Peyer's patch (tissue), 4 donors: ENCODE measurements around the gene PROZ. TPM values are rescaled to one million over a fixed set of nuclear protein-coding genes. Genes with fewer than 3 reads are reported as not detected.

Experiments used
- DNase-seq, 3 donors: peaks; one replicate each; pipeline ENCODE4 v3.0.0-alpha.2; 2017 to 2019
- H3K27ac ChIP-seq, 4 donors: fragments of 200-600 bp; sonication (generic); one replicate each; pipeline ENCODE4 v1.5.1; 2016 to 2019
- H3K27me3 ChIP-seq, 2 donors: fragments of 200-600 bp; sonication (generic); one replicate each; pipeline ENCODE4 v1.5.1; 2019
- H3K36me3 ChIP-seq, 3 donors: fragments of 200-600 bp; sonication (generic); one replicate each; pipeline ENCODE4 v1.5.1; 2016 to 2019
- H3K4me1 ChIP-seq, 4 donors: fragments of 200-600 bp; sonication (generic); one replicate each; pipeline ENCODE4 v1.5.1; 2016 to 2019
- H3K4me3 ChIP-seq, 4 donors: fragments of 200-600 bp; sonication (generic); 1 replicate in 3 of 4; 2 replicates in 1 of 4; pipeline ENCODE4 v1.5.1; 2016 to 2019; ENCODE audit warnings: mild to moderate bottlenecking in 1 of 4
- H3K9me3 ChIP-seq, 4 donors: fragments of 200-600 bp; sonication (generic); one replicate each; pipeline ENCODE4 v1.5.1; 2016 to 2019; ENCODE audit warnings: mild to moderate bottlenecking in 1 of 4
- CTCF ChIP-seq, 6 experiments: fragments of 450-650 bp in 4 of 6; fragments of 200-600 bp in 2 of 6; sonication (generic) in 1 of 6; IDR thresholded peaks; one replicate each; pipeline ENCODE4 v1.5.1; 2017 to 2019; ENCODE audit warnings: antibody characterized with exemption in 6 of 6, mild to moderate bottlenecking in 3 of 6, moderate library complexity in 1 of 6
- POLR2A ChIP-seq, 2 donors: fragments of 450-650 bp; IDR thresholded peaks; one replicate each; pipeline ENCODE4 v1.5.1; 2017; ENCODE audit warnings: antibody characterized with exemption in 2 of 2, mild to moderate bottlenecking in 2 of 2, moderate library complexity in 2 of 2
- total RNA-seq, 4 donors: library from RNA; depleted of rRNA; stranded (reverse); fragments of >200 nt; gene quantifications; one replicate each; pipeline ENCODE4 v1.1.0, GENCODE V29; 2016

The PROZ gene
- total RNA-seq, 4 donors from 2014 or later, result 0.53 TPM; not detected in 3

- DNase-seq, result no peak
- Histone ChIP-seq H3K4me3 (no peak overlapping the region), H3K27ac (no peak overlapping the region), H3K9me3 (no peaks in the 10 kb centered on the region), H3K36me3 (no peaks in the 10 kb centered on the region), H3K27me3 (no peaks in the 10 kb centered on the region), H3K4me1 (peaks cover 0 to 5% (median 0%) of the 10 kb centered on the region in 4 donors)
- TF ChIP-seq CTCF (IDR thresholded peaks at IDR 0.05) (no peak), POLR2A (IDR thresholded peaks at IDR 0.05) (no peak)
These were observed 39.2 kb upstream of the PROZ start for GRCh38 chr13:113119166-113119821.

- DNase-seq, result no peak
These were observed 38.6 kb upstream of the PROZ start for GRCh38 chr13:113119822-113120189.

GRCh38 chr13:113120300-113121182 lies 37.9 kb upstream of the PROZ start:
- Histone ChIP-seq H3K27me3 (no peaks in the 10 kb centered on the region), H3K36me3 (no peaks in the 10 kb centered on the region), H3K27ac (no peak overlapping the region), H3K4me1 (peaks cover 0 to 5% (median 0%) of the 10 kb centered on the region in 4 donors), H3K9me3 (no peaks in the 10 kb centered on the region), H3K4me3 (no peak overlapping the region)
- peak in 1 of 3 donors; percentile 34 for DNase-seq
- no peak for TF ChIP-seq CTCF (IDR thresholded peaks at IDR 0.05)
- TF ChIP-seq POLR2A (IDR thresholded peaks at IDR 0.05), result no peak

More at GRCh38 chr13:113119822-113120189, 38.6 kb upstream of the PROZ start:
- Histone ChIP-seq H3K4me1 (peaks cover 0 to 5% (median 0%) of the 10 kb centered on the region in 4 donors), H3K9me3 (no peaks in the 10 kb centered on the region), H3K27me3 (no peaks in the 10 kb centered on the region), H3K36me3 (no peaks in the 10 kb centered on the region), H3K27ac (no peak overlapping the region), H3K4me3 (no peak overlapping the region)
- TF ChIP-seq CTCF (IDR thresholded peaks at IDR 0.05) (no peak), POLR2A (IDR thresholded peaks at IDR 0.05) (no peak)

GRCh38 chr13:113121183-113121927 lies 37.1 kb upstream of the PROZ start:
- TF ChIP-seq CTCF (IDR thresholded peaks at IDR 0.05) (no peak), POLR2A (IDR thresholded peaks at IDR 0.05) (no peak)

GRCh38 chr13:113121928-113122471 lies 36.4 kb upstream of the PROZ start:
- Histone ChIP-seq H3K4me1 (peaks cover 0 to 5% (median 0%) of the 10 kb centered on the region in 4 donors), H3K4me3 (no peak overlapping the region), H3K36me3 (no peaks in the 10 kb centered on the region), H3K27ac (peak overlapping the region in 2 of 4 donors; percentile 44 to 55), H3K9me3 (no peaks in the 10 kb centered on the region), H3K27me3 (no peaks in the 10 kb centered on the region)
- TF ChIP-seq POLR2A (IDR thresholded peaks at IDR 0.05) (no peak), CTCF (IDR thresholded peaks at IDR 0.05) (no peak)
- DNase-seq, result peak in 2 of 3 donors; percentile 30 to 44

More at GRCh38 chr13:113121183-113121927, 37.1 kb upstream of the PROZ start:
- Histone ChIP-seq H3K27me3 (no peaks in the 10 kb centered on the region), H3K4me1 (peaks cover 0 to 5% (median 0%) of the 10 kb centered on the region in 4 donors), H3K36me3 (no peaks in the 10 kb centered on the region), H3K27ac (no peak overlapping the region), H3K9me3 (no peaks in the 10 kb centered on the region), H3K4me3 (no peak overlapping the region)
- peak in 1 of 3 donors; percentile 36 for DNase-seq
